ENCODE results near the gene AMBP. TPM values are rescaled to one million over a fixed set of nuclear protein-coding genes. Genes with fewer than 3 reads are reported as not detected.

Gene AMBP
- total and polyA plus RNA-seq, 4 donors = 0.47 to 3.7 (median 1.6) TPM

GRCh38 chr9:114122136-114123027, 44.3 kb upstream of the AMBP start:
- Histone ChIP-seq H3K9me3 (ENCODE audit: control insufficient read depth in 4 of 4, insufficient read depth in 3 of 4, low read length in 3 of 4) (peaks cover 0 to 3% (median under 1%) of the 10 kb centered on the region in 4 donors), H3K36me3 (ENCODE audit: control insufficient read depth in 4 of 4, insufficient read depth in 4 of 4, low read length in 4 of 4) (no peaks in the 10 kb centered on the region), H3K27me3 (ENCODE audit: control insufficient read depth in 3 of 3, insufficient read depth in 3 of 3, low read length in 2 of 3) (no peaks in the 10 kb centered on the region), H3K4me3 (no peak overlapping the region), H3K27ac (ENCODE audit: low read depth in 1 of 2, low read length in 1 of 2) (no peak overlapping the region), H3K4me1 (ENCODE audit: control insufficient read depth in 5 of 5, insufficient read depth in 5 of 5, low read length in 5 of 5) (peaks cover 0 to 43% (median 19%) of the 10 kb centered on the region in 5 donors), H3K9ac (ENCODE audit: insufficient read depth in 1 of 2, low read length in 2 of 2) (no peak overlapping the region)
- ATAC-seq (ENCODE audit: insufficient read depth, low FRiP score) (no peak), DNase-seq (no peak)
- WGBS, 2 donors = 81 to 89% methylated on average over 9 of the region's 9 CpGs
- TF ChIP-seq CTCF (IDR thresholded peaks at IDR 0.05; ENCODE audit: control extremely low read depth, extremely low read depth) = no peak

GRCh38 chr9:114121227-114122135, 43.4 kb upstream of the AMBP start:
- no peak overlapping the region for H3K27ac ChIP-seq (ENCODE audit: low read depth in 1 of 2, low read length in 1 of 2)
- no peak for TF ChIP-seq CTCF (IDR thresholded peaks at IDR 0.05; ENCODE audit: control extremely low read depth, extremely low read depth)
- WGBS, 2 donors = 76 to 87% methylated on average over 16 of the region's 16 CpGs

GRCh38 chr9:114120192-114121014, 42.3 kb upstream of the AMBP start:
- no peaks in the 10 kb centered on the region for H3K27me3 ChIP-seq (ENCODE audit: control insufficient read depth in 3 of 3, insufficient read depth in 3 of 3, low read length in 2 of 3)
- no peak overlapping the region for H3K4me3 ChIP-seq
- no peak overlapping the region for H3K27ac ChIP-seq (ENCODE audit: low read depth in 1 of 2, low read length in 1 of 2)
- no peak for ATAC-seq (ENCODE audit: insufficient read depth, low FRiP score)
- H3K36me3 ChIP-seq (ENCODE audit: control insufficient read depth in 4 of 4, insufficient read depth in 4 of 4, low read length in 4 of 4) = no peaks in the 10 kb centered on the region
- no peaks in the 10 kb centered on the region for H3K9me3 ChIP-seq (ENCODE audit: control insufficient read depth in 4 of 4, insufficient read depth in 3 of 4, low read length in 3 of 4)
- 44 to 56% methylated on average over 4 of the region's 4 CpGs for WGBS, 2 donors
- no peak for TF ChIP-seq CTCF (IDR thresholded peaks at IDR 0.05; ENCODE audit: control extremely low read depth, extremely low read depth)
- peaks cover 0 to 50% (median 19%) of the 10 kb centered on the region in 5 donors for H3K4me1 ChIP-seq (ENCODE audit: control insufficient read depth in 5 of 5, insufficient read depth in 5 of 5, low read length in 5 of 5)
- no peak overlapping the region for H3K9ac ChIP-seq (ENCODE audit: insufficient read depth in 1 of 2, low read length in 2 of 2)
- no peak for DNase-seq

More at GRCh38 chr9:114121227-114122135, 43.4 kb upstream of the AMBP start:
- DNase-seq = peak; percentile 64 to 79 (median 78)
- Histone ChIP-seq H3K27me3 (ENCODE audit: control insufficient read depth in 3 of 3, insufficient read depth in 3 of 3, low read length in 2 of 3) (no peaks in the 10 kb centered on the region), H3K9ac (ENCODE audit: insufficient read depth in 1 of 2, low read length in 2 of 2) (peak overlapping the region in 1 of 2 donors; percentile 7), H3K4me3 (no peak overlapping the region), H3K9me3 (ENCODE audit: control insufficient read depth in 4 of 4, insufficient read depth in 3 of 4, low read length in 3 of 4) (no peaks in the 10 kb centered on the region), H3K4me1 (ENCODE audit: control insufficient read depth in 5 of 5, insufficient read depth in 5 of 5, low read length in 5 of 5) (peaks cover 0 to 44% (median 19%) of the 10 kb centered on the region in 5 donors), H3K36me3 (ENCODE audit: control insufficient read depth in 4 of 4, insufficient read depth in 4 of 4, low read length in 4 of 4) (no peaks in the 10 kb centered on the region)
- no peak for ATAC-seq (ENCODE audit: insufficient read depth, low FRiP score)
